AG04449 (cell line): ENCODE measurements around the gene BEX3.
"Not testable (repeated sequence)": the region's sequence is repeated elsewhere in the genome, so short reads cannot be mapped to it uniquely, and the experiment has no call there.

Experiments
- CTCF ChIA-PET: fragments of 350-600 bp; formaldehyde crosslinking; extraction: SDS; loops from one replicate; lab custom pipeline; 2021; ENCODE audit warnings: antibody characterized with exemption; lab: Yijun Ruan, JAX
- POLR2A ChIA-PET: fragments of 400-600, 350-600 bp; formaldehyde crosslinking; extraction: SDS; loops from one replicate; lab custom pipeline; 2020; ENCODE audit warnings: antibody characterized with exemption, inconsistent platforms; lab: Yijun Ruan, JAX
- DNase-seq: peaks from one replicate; pipeline ENCODE4 v3.0.0-alpha.2; 2010; ENCODE audit warnings: low read depth, low spot score
- H3K4me3 ChIP-seq: 2 replicates; pipeline ENCODE4 v1.5.1; 2011; ENCODE audit warnings: low read depth, mild to moderate bottlenecking, control low read depth, low read length
- CTCF ChIP-seq: IDR thresholded peaks from one replicate; pipeline ENCODE4 v1.5.1; 2011; ENCODE audit warnings: mild to moderate bottlenecking, moderate library complexity, low read length, control low read depth, inconsistent platforms; ENCODE audit not compliant: insufficient read depth; ENCODE audit errors: missing control alignments

BEX3 gene

DNA sequence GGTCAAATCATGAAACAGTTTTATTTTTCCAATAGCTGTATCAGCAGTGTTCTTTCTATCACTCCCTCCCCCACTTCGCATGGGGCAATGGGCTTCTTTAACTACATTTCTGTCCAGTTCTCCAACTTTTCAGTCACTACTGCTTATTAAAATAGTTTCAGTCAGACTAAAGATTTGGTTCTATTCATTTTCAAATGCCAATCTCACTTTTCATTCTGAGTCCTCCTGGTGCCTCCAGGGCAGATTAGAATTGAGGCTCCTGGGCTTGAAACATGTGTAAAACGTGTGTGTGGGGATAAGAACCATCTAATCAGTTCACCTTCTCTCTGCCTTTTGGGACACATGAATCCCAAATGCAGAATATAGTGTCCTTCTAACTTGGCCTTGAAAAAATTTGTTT, 3.5 kb upstream of the BEX3 start:
- no peak overlapping the region for H3K4me3 ChIP-seq
- no peak for TF ChIP-seq CTCF
- CTCF ChIA-PET, result no interaction called here
- POLR2A ChIA-PET, result no interaction called here
- no peak for DNase-seq

GRCh38 chrX:103373581-103373980, 2.8 kb upstream of the BEX3 start:
- ChIA-PET POLR2A (no interaction called here), CTCF (interaction anchor here (0.9 kb wide), 1 partner anchor 34 kb away, joined by 3 read pairs; no protein-coding TSS in a partner anchor)
- no peak overlapping the region for H3K4me3 ChIP-seq
- no peak for DNase-seq
- TF ChIP-seq CTCF, result no peak

DNA sequence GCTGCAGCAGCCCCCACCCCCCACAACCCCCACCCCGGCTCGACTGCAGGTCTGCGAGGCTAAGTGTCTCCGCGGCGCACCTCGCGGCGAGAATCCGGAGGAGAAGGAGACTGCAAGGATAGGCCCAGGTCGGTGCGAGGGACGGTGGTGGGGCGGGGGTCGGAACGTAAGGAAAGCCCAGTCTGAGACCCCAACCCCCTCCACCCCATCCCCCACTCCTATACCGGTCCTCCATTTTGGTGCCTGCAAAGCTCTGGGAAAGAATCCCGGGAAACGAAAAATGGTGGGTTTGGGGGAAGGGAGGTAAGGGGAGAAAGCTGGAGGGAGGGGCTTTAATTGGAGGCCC, 614 bp downstream of the BEX3 start:
- ChIA-PET CTCF (interaction anchor here (0.7 kb wide), 1 partner anchor 9 kb away, joined by 3 read pairs; no protein-coding TSS in a partner anchor), POLR2A (interaction anchor here (1.2 kb wide), 1 partner anchor 21 kb away, joined by 6 read pairs; the partner anchor contains the start of gene TCEAL9)
- H3K4me3 ChIP-seq, result peak overlapping the region; percentile 71
- no peak for DNase-seq
- no peak for TF ChIP-seq CTCF

DNA sequence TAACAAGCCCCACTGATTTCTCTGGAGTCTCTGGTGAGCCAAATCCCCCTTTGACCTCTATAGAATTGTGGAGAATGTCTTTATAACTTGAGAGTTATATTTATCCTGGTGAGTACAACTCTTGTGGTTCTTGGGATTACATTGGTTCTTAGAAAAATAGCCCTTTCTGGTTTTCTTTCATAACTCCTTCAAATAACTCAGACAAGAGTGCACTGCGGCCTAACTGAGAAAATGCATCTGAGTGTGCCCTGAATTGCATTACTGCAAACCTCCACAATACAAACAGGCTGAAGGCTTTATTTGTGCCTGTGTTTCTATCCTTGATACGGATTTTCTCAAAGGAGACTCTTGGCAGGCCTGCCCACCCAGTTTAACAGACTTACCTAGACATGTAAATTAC, 2.7 kb downstream of the BEX3 start:
- no peak for DNase-seq

DNA sequence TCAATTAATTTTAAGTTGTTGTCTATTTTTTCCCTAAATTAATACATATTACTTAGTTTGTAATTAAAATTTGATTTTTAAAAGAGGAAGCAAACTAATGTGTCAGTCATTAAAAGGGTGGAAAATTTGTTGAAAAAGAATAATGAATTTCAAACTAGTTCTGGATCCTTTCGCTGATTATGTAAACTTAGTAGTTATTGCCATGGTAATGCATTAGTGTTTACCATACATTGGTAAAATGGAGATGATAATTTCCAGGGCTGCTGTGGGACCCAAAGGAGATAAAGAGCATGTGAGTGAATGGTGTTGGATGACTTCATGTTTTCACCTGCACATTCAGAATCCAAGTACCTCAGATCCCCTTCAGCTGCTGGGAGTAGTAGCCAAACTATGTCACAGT, 6.5 kb downstream of the BEX3 start:
- H3K4me3 ChIP-seq, result no peak overlapping the region
- TF ChIP-seq CTCF, result no peak
- no peak for DNase-seq
- POLR2A ChIA-PET, result no interaction called here
- CTCF ChIA-PET, result no interaction called here

More for the DNA sequence above, 2.7 kb downstream of the BEX3 start:
- ChIA-PET POLR2A (no interaction called here), CTCF (no interaction called here)
- H3K4me3 ChIP-seq, result no peak overlapping the region
- TF ChIP-seq CTCF, result no peak

GRCh38 chrX:103384672-103385071, 8.3 kb downstream of the BEX3 start:
- POLR2A ChIA-PET, result no interaction called here
- H3K4me3 ChIP-seq, result no peak overlapping the region
- CTCF ChIA-PET, result no interaction called here
- no peak for DNase-seq
- TF ChIP-seq CTCF, result no peak

- CTCF ChIA-PET, result interaction anchor here (1.5 kb wide), 1 partner anchor 12 kb away, joined by 4 read pairs; no protein-coding TSS in a partner anchor
- H3K4me3 ChIP-seq, POLR2A ChIA-PET: not testable (repeated sequence)
Observed at GRCh38 chrX:103385283-103385830, 9.0 kb downstream of the BEX3 start.

More at GRCh38 chrX:103385283-103385830, 9.0 kb downstream of the BEX3 start:
- not testable (repeated sequence) for DNase-seq
